ENCODE results near the gene STAT1. TPM values are rescaled to one million over a fixed set of nuclear protein-coding genes. Genes with fewer than 3 reads are reported as not detected.

Gene STAT1
- total RNA-seq, 1 donor from 2014 or later: 35.6 TPM

GRCh38 chr2:190994148-190994547, 19.8 kb downstream of the STAT1 start:
- peaks cover 0 to 89% of the 10 kb centered on the region in 2 donors for H3K36me3 ChIP-seq
- no peak for TF ChIP-seq CTCF (IDR thresholded peaks at IDR 0.05)
- no peak for TF ChIP-seq POLR2AphosphoS5 (IDR thresholded peaks at IDR 0.05; ENCODE audit: insufficient read depth in 1 of 2, low read depth in 1 of 2)
- no peak for TF ChIP-seq POLR2A (IDR thresholded peaks at IDR 0.05)
- H3K4me3 ChIP-seq: no peak overlapping the region
- H3K27ac ChIP-seq: no peak overlapping the region
- no peaks in the 10 kb centered on the region for H3K27me3 ChIP-seq
- H3K9me3 ChIP-seq: no peaks in the 10 kb centered on the region
- H3K4me1 ChIP-seq: no peaks in the 10 kb centered on the region
- intact Hi-C loops (cut with DNase I): no loop called here
- no peak for DNase-seq (ENCODE audit: extremely low spot score in 2 of 2)

- no peaks in the 10 kb centered on the region for H3K4me1 ChIP-seq
- H3K27ac ChIP-seq: no peak overlapping the region
- TF ChIP-seq POLR2A (IDR thresholded peaks at IDR 0.05) (no peak), POLR2AphosphoS5 (IDR thresholded peaks at IDR 0.05; ENCODE audit: insufficient read depth in 1 of 2, low read depth in 1 of 2) (no peak), CTCF (IDR thresholded peaks at IDR 0.05) (no peak)
- H3K36me3 ChIP-seq: peaks cover 0 to 89% of the 10 kb centered on the region in 2 donors
- no peaks in the 10 kb centered on the region for H3K27me3 ChIP-seq
- no peak overlapping the region for H3K4me3 ChIP-seq
- intact Hi-C loops (cut with DNase I): no loop called here
- DNase-seq (ENCODE audit: extremely low spot score in 2 of 2): no peak
- H3K9me3 ChIP-seq: no peaks in the 10 kb centered on the region
Observed at GRCh38 chr2:190993292-190993643, 20.7 kb downstream of the STAT1 start.

- TF ChIP-seq CTCF (IDR thresholded peaks at IDR 0.05) (no peak), POLR2AphosphoS5 (IDR thresholded peaks at IDR 0.05; ENCODE audit: insufficient read depth in 1 of 2, low read depth in 1 of 2) (no peak), POLR2A (IDR thresholded peaks at IDR 0.05) (no peak)
- peaks cover 0 to 75% of the 10 kb centered on the region in 2 donors for H3K36me3 ChIP-seq
Observed at GRCh38 chr2:190990132-190990531, 23.8 kb downstream of the STAT1 start.

GRCh38 chr2:190988910-190989309, 25.1 kb downstream of the STAT1 start:
- no peaks in the 10 kb centered on the region for H3K4me1 ChIP-seq
- H3K36me3 ChIP-seq: peaks cover 0 to 75% of the 10 kb centered on the region in 2 donors
- H3K4me3 ChIP-seq: no peak overlapping the region
- H3K27ac ChIP-seq: no peak overlapping the region
- no peaks in the 10 kb centered on the region for H3K9me3 ChIP-seq
- no peaks in the 10 kb centered on the region for H3K27me3 ChIP-seq
- no peak for DNase-seq (ENCODE audit: extremely low spot score in 2 of 2)
- intact Hi-C loops (cut with DNase I): no loop called here
- TF ChIP-seq CTCF (IDR thresholded peaks at IDR 0.05) (no peak), POLR2A (IDR thresholded peaks at IDR 0.05) (no peak), POLR2AphosphoS5 (IDR thresholded peaks at IDR 0.05; ENCODE audit: insufficient read depth in 1 of 2, low read depth in 1 of 2) (no peak)

More at GRCh38 chr2:190990132-190990531, 23.8 kb downstream of the STAT1 start:
- no peaks in the 10 kb centered on the region for H3K4me1 ChIP-seq
- no peaks in the 10 kb centered on the region for H3K27me3 ChIP-seq
- intact Hi-C loops (cut with DNase I): no loop called here
- H3K4me3 ChIP-seq: no peak overlapping the region
- no peak for DNase-seq (ENCODE audit: extremely low spot score in 2 of 2)
- H3K9me3 ChIP-seq: no peaks in the 10 kb centered on the region
- no peak overlapping the region for H3K27ac ChIP-seq

- H3K4me1 ChIP-seq: no peaks in the 10 kb centered on the region
- peaks cover 0 to 75% of the 10 kb centered on the region in 2 donors for H3K36me3 ChIP-seq
- intact Hi-C loops (cut with DNase I): no loop called here
- no peaks in the 10 kb centered on the region for H3K9me3 ChIP-seq
- H3K27ac ChIP-seq: no peak overlapping the region
- no peak overlapping the region for H3K4me3 ChIP-seq
- TF ChIP-seq POLR2A (IDR thresholded peaks at IDR 0.05) (no peak), POLR2AphosphoS5 (IDR thresholded peaks at IDR 0.05; ENCODE audit: insufficient read depth in 1 of 2, low read depth in 1 of 2) (no peak), CTCF (IDR thresholded peaks at IDR 0.05) (no peak)
- no peak for DNase-seq (ENCODE audit: extremely low spot score in 2 of 2)
- no peaks in the 10 kb centered on the region for H3K27me3 ChIP-seq
Observed at GRCh38 chr2:190987938-190988337, 26.0 kb downstream of the STAT1 start.

All from vagina (tissue), 2 donors.